Thoracic aorta (tissue), 2 donors: ENCODE data around the gene EVA1C. TPM values are rescaled to one million over a fixed set of nuclear protein-coding genes. Genes with fewer than 3 reads are reported as not detected.
A peak's percentile ranks its signal among the peaks of the same experiment; 100 is the strongest.

Experiments
- ATAC-seq: fragments of 150-250 bp; one replicate; pipeline ENCODE4 v1.8.0; 2017; ENCODE audit warnings: low read depth; ENCODE audit not compliant: insufficient number of reproducible peaks, low FRiP score
- DNase-seq: peaks from one replicate; pipeline ENCODE4 v3.0.0-alpha.2; 2020; ENCODE audit warnings: low spot score
- H3K27ac ChIP-seq, 2 donors: fragments of 200-600 bp; sonication (generic); 1 replicate in 1 of 2; 2 replicates in 1 of 2; pipeline ENCODE4 v1.5.1; 2016; ENCODE audit warnings: mild to moderate bottlenecking in 2 of 2, moderate library complexity in 2 of 2
- H3K27me3 ChIP-seq: fragments of 200-600 bp; sonication (generic); replicated peaks from 2 replicates; pipeline ENCODE4 v1.6.0; 2016; ENCODE audit warnings: mild to moderate bottlenecking; ENCODE audit not compliant: insufficient read depth
- H3K36me3 ChIP-seq: fragments of 200-600 bp; sonication (generic); one replicate; pipeline ENCODE4 v1.5.1; 2016
- H3K4me1 ChIP-seq, 2 donors: fragments of 200-600 bp; sonication (generic); 1 replicate in 1 of 2; 2 replicates in 1 of 2; pipeline versions ENCODE4 v1.5.1 to v1.6.0; 2016; ENCODE audit warnings: low read depth in 2 of 2, mild to moderate bottlenecking in 1 of 2; ENCODE audit not compliant: control insufficient read depth in 1 of 2
- H3K4me3 ChIP-seq: fragments of 200-600 bp; sonication (generic); 2 replicates; pipeline ENCODE4 v1.5.1; 2016; ENCODE audit warnings: mild to moderate bottlenecking
- H3K9me3 ChIP-seq: fragments of 200-600 bp; sonication (generic); 2 replicates; pipeline ENCODE4 v1.5.1; 2016
- CTCF ChIP-seq: fragments of 200-600 bp; sonication (generic); IDR thresholded peaks from one replicate; pipeline ENCODE4 v1.5.1; 2019; ENCODE audit warnings: antibody characterized with exemption
- total RNA-seq, 2 donors: library from RNA; depleted of rRNA; stranded (reverse); fragments of >200 nt; gene quantifications; one replicate each; pipeline versions ENCODE4 v1.1.0 to v1.2.3, GENCODE V29; 2016

EVA1C gene
- total RNA-seq, 2 donors from 2014 or later: 81.2 to 115 TPM

DNA sequence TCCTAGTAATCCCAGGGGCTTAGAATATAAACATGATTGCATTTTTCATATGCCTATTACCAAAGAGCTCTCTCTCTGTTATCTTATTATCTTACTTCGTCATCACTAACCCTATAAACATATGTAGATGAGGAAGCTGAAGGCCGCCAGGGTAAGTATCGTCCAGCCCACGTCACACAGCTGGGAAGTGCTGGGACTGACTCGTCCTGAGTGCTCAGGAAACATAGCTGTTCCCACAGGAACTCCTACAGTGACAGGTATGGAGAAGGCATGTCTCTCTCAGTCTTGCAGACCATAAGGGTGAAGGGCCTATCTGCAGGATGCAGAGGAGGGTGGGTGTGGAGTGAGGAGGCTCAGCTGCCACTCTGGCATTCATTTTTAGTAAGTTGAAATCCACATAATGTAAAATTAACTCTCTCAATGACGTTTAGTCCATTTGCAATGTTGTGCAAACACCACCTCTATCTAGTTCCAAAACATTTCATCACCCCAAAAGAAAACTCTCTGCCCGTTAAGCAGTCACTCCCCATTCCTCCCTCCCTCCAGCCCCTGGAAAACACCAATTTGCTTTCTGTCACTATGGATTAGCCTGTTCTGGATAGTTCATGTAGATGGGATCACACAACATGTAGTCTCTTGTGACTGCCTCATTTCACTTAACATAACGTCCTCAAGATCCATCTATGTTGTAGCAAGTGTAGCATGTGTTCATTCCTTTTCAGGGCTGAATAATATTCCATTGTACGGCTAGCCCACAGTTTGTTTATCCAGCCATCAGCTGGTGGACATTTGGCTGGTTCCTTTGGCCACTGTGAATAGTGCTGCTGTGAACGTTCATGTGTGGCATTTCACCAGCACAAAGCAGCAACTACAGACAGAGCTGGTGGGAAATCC lies 104.5 kb downstream of the EVA1C start:
- peaks cover 12 to 31% of the 10 kb centered on the region in 2 donors for H3K4me1 ChIP-seq
- no peak for TF ChIP-seq CTCF
- DNase-seq: no peak
- H3K36me3 ChIP-seq: peaks cover 6% of the 10 kb centered on the region
- no peak overlapping the region for H3K27ac ChIP-seq
- H3K9me3 ChIP-seq: no peaks in the 10 kb centered on the region
- no peak for ATAC-seq
- no peaks in the 10 kb centered on the region for H3K27me3 ChIP-seq
- H3K4me3 ChIP-seq: no peak overlapping the region

DNA sequence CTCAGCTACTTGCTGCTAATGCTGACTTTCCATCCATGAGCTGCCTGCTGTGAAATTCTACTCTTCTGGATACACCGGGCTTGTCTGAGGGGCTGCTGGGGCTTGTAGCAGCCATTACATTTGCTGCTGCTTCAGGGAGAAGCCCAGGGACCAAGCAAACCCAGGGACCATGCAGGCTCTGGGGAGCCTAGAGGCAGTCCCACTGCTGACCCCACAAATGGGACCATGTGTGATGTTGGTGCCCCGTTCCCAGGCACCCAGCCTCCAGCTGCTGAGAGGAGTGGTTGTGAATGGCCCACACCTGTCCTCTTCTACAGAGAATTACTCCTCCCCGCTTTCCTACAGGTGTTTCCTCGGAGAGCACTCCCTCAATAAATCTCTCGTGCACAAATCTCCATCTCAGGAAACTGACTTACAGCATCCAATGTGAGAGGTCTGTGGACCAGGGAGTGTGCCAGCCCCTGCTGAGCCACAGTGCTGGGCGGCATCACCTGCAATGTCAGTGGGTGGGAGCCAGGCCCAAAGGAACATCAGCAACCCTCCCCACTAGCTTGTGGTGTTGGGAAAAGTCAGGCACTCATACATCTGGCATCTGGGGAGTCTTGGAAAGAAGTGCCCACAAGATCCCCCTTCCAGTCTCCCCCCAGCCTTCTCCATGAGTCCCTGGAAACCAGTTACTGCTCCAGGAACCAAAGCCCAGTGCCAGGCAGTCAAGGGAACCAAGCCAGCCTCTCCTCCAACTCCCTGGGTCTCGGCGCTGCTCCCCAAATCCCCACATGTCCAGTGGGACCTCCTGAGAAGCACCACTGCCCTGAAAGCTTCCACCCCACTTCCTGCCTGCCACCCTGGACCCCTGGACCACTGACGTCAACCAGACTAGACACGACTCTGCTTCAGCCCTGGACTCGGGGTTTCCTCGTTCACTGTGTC lies 107.7 kb downstream of the EVA1C start:
- Histone ChIP-seq H3K9me3 (no peaks in the 10 kb centered on the region), H3K4me1 (peaks cover 26 to 63% of the 10 kb centered on the region in 2 donors), H3K27ac (peak overlapping the region in 1 of 2 donors; percentile 72), H3K36me3 (no peaks in the 10 kb centered on the region), H3K27me3 (no peaks in the 10 kb centered on the region), H3K4me3 (no peak overlapping the region)
- DNase-seq: no peak
- TF ChIP-seq CTCF: no peak
- no peak for ATAC-seq

DNA sequence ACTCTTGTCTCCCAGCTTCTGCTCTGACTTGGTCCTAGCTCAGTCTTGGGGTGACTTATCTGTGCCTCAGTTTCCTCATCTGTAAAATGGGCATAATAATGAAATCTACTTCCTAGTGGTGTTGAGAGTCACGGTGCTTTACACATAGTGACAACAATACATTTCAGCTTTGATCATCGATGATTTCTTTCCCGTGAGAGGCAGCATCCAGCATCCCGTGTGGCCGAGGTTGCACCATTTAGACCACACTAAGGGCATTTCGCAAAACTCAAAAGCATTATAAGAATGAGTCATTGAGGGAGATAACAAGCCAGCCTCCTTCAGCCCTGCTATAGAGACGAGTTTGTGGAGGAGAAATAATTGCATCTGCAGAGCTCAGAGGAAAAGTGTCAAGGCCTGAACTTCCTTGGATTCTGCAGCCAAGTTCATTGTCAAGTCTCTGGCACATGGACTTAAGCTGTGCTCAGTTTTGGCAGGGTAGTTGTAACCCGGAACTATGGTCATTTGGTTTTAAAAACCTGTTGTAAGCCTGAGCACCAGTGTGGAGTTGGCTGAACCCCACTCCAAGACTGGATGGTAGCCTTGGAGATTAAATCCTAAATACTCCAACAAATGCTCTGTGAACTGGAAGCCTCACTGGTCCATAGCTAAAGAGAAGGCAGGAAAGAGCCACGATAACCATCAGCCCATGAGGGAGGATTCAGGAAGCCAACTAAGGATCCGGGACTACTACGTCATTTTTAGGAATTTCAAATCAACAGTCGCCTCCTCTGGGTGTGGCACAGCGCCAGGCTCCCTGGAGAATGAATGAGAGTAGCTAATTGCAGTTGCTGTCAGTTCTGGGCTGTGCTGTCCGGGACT lies 108.6 kb downstream of the EVA1C start:
- Histone ChIP-seq H3K9me3 (no peaks in the 10 kb centered on the region), H3K27ac (peak overlapping the region in 1 of 2 donors; percentile 72), H3K27me3 (no peaks in the 10 kb centered on the region), H3K36me3 (no peaks in the 10 kb centered on the region), H3K4me1 (peaks cover 26 to 63% of the 10 kb centered on the region in 2 donors), H3K4me3 (peak overlapping the region; percentile 38)
- ATAC-seq (peak; percentile 61), DNase-seq (peak; percentile 68)
- TF ChIP-seq CTCF: no peak

- no peak for ATAC-seq
- no peak for TF ChIP-seq CTCF
- H3K27ac ChIP-seq: peak overlapping the region in 1 of 2 donors; percentile 72
Measured at GRCh38 chr21:32521736-32522355, 109.3 kb downstream of the EVA1C start.

More at GRCh38 chr21:32521736-32522355, 109.3 kb downstream of the EVA1C start:
- H3K4me3 ChIP-seq: no peak overlapping the region
- DNase-seq: no peak
- no peaks in the 10 kb centered on the region for H3K36me3 ChIP-seq
- H3K27me3 ChIP-seq: no peaks in the 10 kb centered on the region
- no peaks in the 10 kb centered on the region for H3K9me3 ChIP-seq
- H3K4me1 ChIP-seq: peaks cover 26 to 63% of the 10 kb centered on the region in 2 donors
